ENCODE results near the gene DPP4.

Gene DPP4

DNA sequence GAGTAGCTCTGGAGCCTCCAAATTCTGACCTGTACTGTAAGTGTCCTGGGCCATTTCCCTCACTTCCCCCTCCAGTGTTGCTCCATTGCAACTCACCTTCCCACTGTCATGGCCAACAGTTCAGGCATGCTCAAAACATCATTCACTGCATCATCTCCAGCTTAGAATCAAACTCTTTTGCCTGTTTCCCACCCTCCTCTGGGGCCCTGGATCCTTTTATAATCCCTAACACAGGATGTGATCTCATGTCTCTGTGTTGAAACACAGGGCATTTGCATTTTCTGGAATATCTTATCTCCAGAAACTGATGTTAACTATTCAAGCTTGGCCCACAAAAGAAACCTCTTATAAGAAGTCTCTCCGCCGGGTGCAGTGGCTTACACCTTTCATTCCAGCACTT is 3.0 kb downstream of the DPP4 start:
- CTCF ChIA-PET = no interaction called here
- POLR2A ChIA-PET = no interaction called here
- no peak for DNase-seq (ENCODE audit: low read depth, low spot score)
- TF ChIP-seq, protein P1, sequence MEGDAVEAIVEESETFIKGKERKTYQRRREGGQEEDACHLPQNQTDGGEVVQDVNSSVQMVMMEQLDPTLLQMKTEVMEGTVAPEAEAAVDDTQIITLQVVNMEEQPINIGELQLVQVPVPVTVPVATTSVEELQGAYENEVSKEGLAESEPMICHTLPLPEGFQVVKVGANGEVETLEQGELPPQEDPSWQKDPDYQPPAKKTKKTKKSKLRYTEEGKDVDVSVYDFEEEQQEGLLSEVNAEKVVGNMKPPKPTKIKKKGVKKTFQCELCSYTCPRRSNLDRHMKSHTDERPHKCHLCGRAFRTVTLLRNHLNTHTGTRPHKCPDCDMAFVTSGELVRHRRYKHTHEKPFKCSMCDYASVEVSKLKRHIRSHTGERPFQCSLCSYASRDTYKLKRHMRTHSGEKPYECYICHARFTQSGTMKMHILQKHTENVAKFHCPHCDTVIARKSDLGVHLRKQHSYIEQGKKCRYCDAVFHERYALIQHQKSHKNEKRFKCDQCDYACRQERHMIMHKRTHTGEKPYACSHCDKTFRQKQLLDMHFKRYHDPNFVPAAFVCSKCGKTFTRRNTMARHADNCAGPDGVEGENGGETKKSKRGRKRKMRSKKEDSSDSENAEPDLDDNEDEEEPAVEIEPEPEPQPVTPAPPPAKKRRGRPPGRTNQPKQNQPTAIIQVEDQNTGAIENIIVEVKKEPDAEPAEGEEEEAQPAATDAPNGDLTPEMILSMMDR (IDR thresholded peaks at IDR 0.05; ENCODE audit: insufficient read depth, low read length, missing control alignments) = no peak
- no peak overlapping the region for H3K4me3 ChIP-seq (ENCODE audit: low read depth, low read length)

DNA sequence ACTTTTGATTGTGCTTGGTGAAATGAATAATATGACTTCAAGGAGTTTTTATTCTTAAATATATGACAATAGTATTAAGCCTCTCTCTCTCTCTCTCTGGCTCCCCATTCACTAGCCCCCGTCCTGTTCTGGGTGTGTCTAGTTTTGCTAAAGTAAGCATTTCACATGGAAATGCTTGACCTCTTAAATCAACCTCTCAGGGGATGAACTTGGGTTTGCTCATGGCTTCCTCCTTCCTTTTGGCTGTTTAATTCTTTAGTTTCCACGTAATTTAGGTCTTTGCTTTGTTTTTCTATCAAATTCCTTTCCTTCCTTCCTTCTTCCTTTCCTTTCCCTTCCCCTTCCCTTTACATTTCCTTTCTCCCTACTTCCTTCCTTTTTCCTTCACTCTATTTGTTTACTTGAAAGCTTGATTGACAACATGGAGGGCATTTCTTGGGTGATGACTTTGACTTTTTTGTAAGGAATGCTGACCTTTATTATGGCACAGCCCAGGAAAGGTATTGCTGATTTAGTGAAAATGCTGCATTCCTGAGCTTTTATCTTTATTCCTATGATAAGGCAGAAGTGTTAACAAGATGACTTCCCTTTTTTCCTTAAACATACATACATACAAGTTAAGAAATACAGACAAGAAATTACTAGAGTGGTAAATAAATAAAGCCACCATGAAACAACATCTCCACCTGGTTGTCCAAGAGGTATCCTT is 3.6 kb downstream of the DPP4 start:
- DNase-seq (ENCODE audit: low read depth, low spot score) = no peak
- CTCF ChIA-PET = no interaction called here
- TF ChIP-seq, protein P1 (IDR thresholded peaks at IDR 0.05; ENCODE audit: insufficient read depth, low read length, missing control alignments) = no peak
- POLR2A ChIA-PET = no interaction called here
- H3K4me3 ChIP-seq (ENCODE audit: low read depth, low read length) = no peak overlapping the region

DNA sequence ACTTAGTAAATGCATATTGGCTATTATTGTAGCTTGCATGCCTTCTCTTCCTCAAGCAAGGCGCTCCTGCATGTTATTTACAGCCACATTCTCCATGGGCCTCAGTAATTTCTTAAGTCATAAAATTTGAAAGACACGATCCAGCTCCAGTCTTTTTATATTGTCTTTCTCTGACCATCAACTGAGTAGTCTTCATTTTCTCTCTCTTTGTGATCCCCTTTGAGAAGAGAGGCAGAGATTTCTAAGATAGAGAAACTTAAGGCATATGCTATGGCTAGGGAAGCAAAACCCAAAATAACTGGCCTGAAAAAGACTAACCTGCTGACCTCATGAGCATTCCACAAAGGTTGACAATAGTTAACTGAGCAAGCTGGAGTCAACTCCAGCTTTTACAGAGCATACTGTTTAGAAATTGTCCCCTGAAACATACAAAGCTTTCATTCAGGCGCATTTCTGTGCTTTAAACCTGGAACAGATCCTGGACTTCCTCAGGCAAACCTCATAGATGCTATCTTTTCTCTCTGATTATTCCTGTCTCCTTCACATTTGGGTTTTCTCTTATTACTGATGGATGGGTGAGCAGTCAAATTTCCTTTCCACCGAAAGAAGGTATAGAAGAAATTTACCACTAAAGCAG is 4.6 kb downstream of the DPP4 start:
- H3K4me3 ChIP-seq (ENCODE audit: low read depth, low read length) = no peak overlapping the region
- TF ChIP-seq, protein P1 (IDR thresholded peaks at IDR 0.05; ENCODE audit: insufficient read depth, low read length, missing control alignments) = no peak
- DNase-seq (ENCODE audit: low read depth, low spot score) = no peak
- CTCF ChIA-PET = no interaction called here
- POLR2A ChIA-PET = no interaction called here

DNA sequence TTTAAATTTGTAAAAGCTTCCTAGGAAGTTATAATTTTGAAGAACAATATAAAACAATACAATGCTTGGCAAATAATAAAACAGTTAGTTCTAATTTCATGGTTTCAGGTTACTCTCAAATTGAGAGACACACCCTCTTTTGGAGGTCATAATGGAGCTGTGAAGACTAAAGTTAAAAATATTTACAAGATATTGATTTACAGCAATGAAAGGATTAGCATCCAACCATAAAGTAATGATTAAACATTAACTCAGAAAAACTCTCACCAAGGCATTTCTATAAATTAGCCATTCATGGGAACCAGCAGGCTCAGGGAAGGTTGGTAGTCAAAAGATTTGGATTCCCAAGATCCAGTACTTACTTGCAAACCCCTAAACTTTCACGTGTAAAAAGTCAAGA is 6.4 kb downstream of the DPP4 start:
- TF ChIP-seq, protein P1 (IDR thresholded peaks at IDR 0.05; ENCODE audit: insufficient read depth, low read length, missing control alignments) = no peak
- no peak overlapping the region for H3K4me3 ChIP-seq (ENCODE audit: low read depth, low read length)
- DNase-seq (ENCODE audit: low read depth, low spot score) = no peak
- POLR2A ChIA-PET = no interaction called here
- CTCF ChIA-PET = no interaction called here

DNA sequence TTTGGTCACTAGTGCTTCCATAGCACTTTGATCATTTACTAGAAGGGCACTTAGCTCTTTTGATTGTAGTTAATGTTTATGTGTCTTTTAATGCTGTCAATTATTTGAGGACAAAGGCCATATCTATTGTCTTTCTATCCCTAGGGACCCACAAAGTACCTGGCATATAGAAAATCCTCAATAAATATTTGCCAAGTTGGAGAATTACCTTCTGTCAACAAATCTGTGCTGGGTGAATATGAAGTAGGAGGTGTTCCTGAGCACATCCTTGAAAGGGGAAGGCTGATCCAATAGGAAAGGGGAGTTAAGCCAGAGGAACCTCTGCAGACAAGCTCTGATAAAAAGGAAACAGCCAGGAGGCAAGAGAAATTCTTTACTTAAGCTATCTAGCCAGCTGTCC is 8.2 kb downstream of the DPP4 start:
- TF ChIP-seq, protein P1 (IDR thresholded peaks at IDR 0.05; ENCODE audit: insufficient read depth, low read length, missing control alignments) = no peak
- no peak overlapping the region for H3K4me3 ChIP-seq (ENCODE audit: low read depth, low read length)
- ChIA-PET POLR2A (no interaction called here), CTCF (interaction anchor here (0.8 kb wide), 1 partner anchor 57 kb away, joined by 3 read pairs; no protein-coding TSS in a partner anchor)
- DNase-seq (ENCODE audit: low read depth, low spot score) = no peak

DNA sequence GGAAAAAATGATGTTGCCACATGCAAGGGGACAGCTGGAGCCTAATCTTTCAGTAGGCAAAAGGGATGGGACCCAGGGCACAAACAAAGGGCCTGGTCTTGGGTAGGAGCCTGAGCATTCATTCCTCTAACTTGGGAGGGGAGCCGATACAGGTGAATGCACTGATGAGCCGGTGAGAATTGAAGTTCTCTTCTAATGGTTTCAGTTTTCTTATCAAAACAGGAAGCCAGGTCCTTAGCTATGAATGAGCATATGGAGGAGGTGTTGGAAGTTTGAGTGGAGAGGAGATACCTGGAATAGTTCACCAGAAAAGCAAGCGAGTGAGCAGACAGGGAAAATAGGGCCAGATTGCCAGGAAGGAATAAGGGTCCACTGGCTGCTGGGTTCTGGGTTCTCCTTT is 10.1 kb downstream of the DPP4 start:
- DNase-seq (ENCODE audit: low read depth, low spot score) = no peak
- TF ChIP-seq, protein P1 (IDR thresholded peaks at IDR 0.05; ENCODE audit: insufficient read depth, low read length, missing control alignments) = no peak
- no peak overlapping the region for H3K4me3 ChIP-seq (ENCODE audit: low read depth, low read length)
- ChIA-PET CTCF (no interaction called here), POLR2A (no interaction called here)
